Measurements from ENCODE around the gene PSMD8.

Gene PSMD8

DNA sequence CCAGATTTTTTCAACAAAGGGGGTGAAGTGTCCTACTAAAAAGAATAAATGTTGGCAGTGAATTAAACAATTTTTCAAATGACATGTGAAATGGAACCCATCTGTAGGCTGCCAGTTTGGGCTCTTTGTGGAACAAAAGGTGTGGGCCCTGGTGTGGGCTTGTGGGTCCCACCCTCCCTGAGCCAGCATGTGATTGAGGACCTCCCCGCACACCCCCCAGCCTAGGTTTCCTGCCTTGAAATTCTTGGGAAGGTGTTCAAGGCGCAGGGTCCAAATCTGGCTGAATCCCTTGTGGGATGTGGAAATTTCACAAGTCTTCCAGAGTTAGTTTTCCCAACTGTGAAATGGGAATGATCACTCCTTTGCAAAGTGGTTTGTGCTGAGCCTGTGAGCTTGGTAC, 9.4 kb downstream of the PSMD8 start:
- no peak for DNase-seq (ENCODE audit: low read depth, low spot score)
- no peak overlapping the region for H3K4me3 ChIP-seq (ENCODE audit: low read depth, low read length)
- TF ChIP-seq, protein P1, sequence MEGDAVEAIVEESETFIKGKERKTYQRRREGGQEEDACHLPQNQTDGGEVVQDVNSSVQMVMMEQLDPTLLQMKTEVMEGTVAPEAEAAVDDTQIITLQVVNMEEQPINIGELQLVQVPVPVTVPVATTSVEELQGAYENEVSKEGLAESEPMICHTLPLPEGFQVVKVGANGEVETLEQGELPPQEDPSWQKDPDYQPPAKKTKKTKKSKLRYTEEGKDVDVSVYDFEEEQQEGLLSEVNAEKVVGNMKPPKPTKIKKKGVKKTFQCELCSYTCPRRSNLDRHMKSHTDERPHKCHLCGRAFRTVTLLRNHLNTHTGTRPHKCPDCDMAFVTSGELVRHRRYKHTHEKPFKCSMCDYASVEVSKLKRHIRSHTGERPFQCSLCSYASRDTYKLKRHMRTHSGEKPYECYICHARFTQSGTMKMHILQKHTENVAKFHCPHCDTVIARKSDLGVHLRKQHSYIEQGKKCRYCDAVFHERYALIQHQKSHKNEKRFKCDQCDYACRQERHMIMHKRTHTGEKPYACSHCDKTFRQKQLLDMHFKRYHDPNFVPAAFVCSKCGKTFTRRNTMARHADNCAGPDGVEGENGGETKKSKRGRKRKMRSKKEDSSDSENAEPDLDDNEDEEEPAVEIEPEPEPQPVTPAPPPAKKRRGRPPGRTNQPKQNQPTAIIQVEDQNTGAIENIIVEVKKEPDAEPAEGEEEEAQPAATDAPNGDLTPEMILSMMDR (IDR thresholded peaks at IDR 0.05; ENCODE audit: insufficient read depth, low read length, missing control alignments): no peak
- ChIA-PET POLR2A (interaction anchor here (1.2 kb wide), 1 partner anchor 9 kb away, joined by 5 read pairs; the partner anchor contains the start of gene PSMD8), CTCF (interaction anchor here (0.6 to 5.8 kb wide), 7 partner anchors 8 to 156 kb away, joined by 3 to 41 read pairs (median 3); partner anchors contain the start of genes CATSPERG, FAM98C and PSMD8)

DNA sequence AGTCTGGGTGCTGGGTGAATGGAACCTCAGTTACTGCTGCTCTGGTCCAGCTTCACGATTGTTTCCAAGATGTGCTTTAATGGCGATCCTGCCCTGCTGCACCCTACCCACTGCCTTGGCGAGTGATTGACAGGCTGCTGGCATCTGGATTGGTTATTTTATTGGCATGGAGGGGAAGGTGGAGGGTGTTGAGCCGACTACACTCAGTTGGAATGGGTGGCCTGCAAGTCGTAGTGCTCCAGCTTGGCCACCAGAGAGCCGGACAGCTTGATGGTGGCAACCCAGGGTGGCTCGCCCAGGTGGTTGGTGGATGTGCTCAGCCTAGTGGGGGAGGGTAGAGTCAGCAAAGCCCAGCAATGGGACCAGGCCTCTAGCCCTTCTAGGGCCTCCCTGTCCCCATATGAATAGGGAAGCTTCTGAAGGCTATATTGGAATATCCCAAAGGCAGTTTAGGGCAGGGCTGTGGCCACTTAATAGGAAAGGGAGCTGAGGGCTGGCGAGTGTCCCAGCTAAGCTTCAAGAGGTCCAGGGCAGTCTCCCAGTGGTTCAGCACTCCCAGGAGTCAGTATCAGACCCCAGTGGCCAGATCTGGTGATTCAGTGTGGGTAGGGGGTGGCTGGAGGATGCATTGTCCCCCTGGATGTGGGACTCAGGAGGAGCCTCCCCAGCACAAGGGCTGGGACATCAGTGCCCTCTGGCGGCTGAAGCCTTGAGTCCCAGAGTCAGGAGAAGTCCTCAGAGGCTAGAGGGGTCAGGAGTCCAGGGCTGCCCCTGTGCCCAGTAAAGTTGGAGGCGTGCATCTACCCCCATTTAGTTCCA, 10.0 kb downstream of the PSMD8 start:
- H3K4me3 ChIP-seq (ENCODE audit: low read depth, low read length): no peak overlapping the region
- TF ChIP-seq, protein P1 (IDR thresholded peaks at IDR 0.05; ENCODE audit: insufficient read depth, low read length, missing control alignments): peak; percentile 61
- CTCF ChIA-PET: interaction anchor here (0.6 to 5.8 kb wide), 10 partner anchors 8 to 545 kb away, joined by 3 to 41 read pairs (median 3); partner anchors contain the start of genes CATSPERG, FAM98C and PSMD8
- no peak for DNase-seq (ENCODE audit: low read depth, low spot score)
- POLR2A ChIA-PET: interaction anchor here (1.2 kb wide), 1 partner anchor 10 kb away, joined by 5 read pairs; the partner anchor contains the start of gene PSMD8

DNA sequence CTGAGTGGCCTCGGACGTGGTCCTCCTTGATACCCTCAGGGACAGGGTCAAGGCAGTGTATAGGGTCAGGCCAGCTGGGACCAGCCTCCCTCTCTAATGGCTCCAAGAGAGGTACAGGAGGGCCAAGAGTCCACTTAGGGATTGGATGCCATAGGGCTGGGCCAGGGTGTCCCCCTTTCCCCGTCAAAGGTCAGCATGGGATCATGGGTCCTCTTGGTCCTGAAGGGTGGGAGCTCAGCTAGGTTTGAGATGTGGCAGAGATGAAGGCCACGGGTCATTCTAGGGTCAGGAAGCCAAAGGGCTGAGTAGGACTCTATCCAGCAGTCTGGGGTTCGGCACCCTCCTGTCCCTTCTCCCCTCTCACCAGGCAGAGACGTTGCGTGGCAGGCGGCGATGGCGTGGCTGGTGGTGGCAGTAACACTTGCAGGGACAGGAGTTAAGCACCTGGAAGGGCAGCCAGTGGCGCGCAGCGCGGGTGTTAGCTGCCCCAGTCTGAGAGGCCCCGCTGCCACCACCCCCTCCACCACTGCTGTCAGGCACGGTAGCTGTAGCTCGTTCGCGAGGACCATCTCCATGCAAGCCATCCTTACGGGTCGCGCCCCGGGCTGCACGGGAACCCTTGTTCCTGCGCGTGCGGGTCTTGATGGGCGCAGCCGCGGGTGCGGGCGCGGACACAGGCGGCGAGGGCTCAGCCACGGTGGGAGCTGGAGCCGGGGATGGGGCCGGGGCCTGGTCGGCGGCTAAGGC, 10.9 kb downstream of the PSMD8 start:
- TF ChIP-seq, protein P1 (IDR thresholded peaks at IDR 0.05; ENCODE audit: insufficient read depth, low read length, missing control alignments): no peak
- no peak for DNase-seq (ENCODE audit: low read depth, low spot score)
- ChIA-PET CTCF (interaction anchor here (0.9 to 5.8 kb wide), 8 partner anchors 9 to 545 kb away, joined by 3 to 41 read pairs (median 4); partner anchors contain the start of genes FAM98C and PSMD8), POLR2A (interaction anchor here (1.2 kb wide), 2 partner anchors 9 to 11 kb away, joined by 3 to 5 read pairs; partner anchors contain the start of gene PSMD8)
- no peak overlapping the region for H3K4me3 ChIP-seq (ENCODE audit: low read depth, low read length)

DNA sequence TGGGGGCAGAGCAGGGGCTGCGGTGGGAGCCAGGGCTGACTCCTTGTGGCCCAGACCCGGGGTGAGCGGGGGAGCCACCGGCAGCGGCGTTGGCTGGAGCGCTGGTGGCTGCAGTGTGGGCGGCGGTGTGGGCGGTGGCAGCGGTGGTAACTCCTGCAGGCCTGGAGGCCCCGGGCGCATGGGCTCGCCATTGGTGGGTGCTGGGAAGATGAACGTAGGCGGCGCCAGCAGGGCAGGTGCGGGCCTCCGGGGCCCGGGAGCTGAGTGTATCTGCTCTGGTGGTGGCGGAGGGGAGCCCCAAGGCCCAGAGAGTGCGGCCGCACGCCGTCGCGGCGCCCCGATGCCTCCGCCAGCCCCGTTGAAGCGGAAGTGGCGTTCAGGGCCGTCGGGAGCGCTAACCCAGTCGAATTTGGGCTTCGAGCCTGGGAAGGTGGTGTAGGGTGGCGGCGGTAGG, 11.5 kb downstream of the PSMD8 start:
- no peak overlapping the region for H3K4me3 ChIP-seq (ENCODE audit: low read depth, low read length)
- TF ChIP-seq, protein P1 (IDR thresholded peaks at IDR 0.05; ENCODE audit: insufficient read depth, low read length, missing control alignments): no peak
- POLR2A ChIA-PET: interaction anchor here (1.2 kb wide), 1 partner anchor 9 kb away, joined by 3 read pairs; no protein-coding TSS in a partner anchor
- CTCF ChIA-PET: interaction anchor here (1.6 to 5.8 kb wide), 3 partner anchors 10 to 141 kb away, joined by 3 to 41 read pairs (median 18); partner anchors contain the start of gene PSMD8
- no peak for DNase-seq (ENCODE audit: low read depth, low spot score)

DNA sequence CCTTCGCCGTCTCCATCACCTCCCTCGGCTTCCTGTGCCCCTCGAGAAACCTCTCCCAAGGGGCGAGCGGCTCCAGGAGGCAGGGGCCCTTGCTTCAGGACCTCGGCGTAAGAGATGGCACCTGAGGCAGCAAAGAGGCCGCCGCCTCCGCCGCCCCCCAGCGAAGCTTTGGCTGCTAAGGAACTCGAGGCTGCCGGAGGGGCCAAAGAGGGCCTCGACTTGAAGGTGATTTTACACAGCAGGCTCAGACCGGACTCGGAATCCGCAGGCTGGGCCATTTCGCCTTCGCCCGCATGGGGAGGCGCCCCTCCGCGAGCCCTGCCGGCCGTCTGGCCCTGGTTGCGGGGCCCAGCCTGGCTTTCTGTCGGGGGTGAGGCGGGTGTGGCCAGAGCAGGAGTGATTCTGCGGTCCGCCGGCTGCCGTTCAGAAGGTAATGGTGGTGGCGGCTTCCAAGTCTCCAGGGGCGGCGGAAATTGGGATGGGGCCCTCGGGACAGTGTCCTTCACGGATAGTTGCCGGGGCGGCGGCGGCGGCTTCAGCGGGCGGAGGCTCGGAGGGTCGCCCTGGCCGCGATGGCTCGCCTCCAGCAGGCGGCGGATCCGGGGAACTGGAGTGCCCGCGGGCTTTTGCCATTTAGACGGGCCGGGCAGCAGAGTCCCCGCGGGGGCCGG, 12.1 kb downstream of the PSMD8 start:
- no peak overlapping the region for H3K4me3 ChIP-seq (ENCODE audit: low read depth, low read length)
- CTCF ChIA-PET: interaction anchor here (1.6 to 5.8 kb wide), 3 partner anchors 10 to 142 kb away, joined by 3 to 41 read pairs (median 18); partner anchors contain the start of gene PSMD8
- TF ChIP-seq, protein P1 (IDR thresholded peaks at IDR 0.05; ENCODE audit: insufficient read depth, low read length, missing control alignments): no peak
- POLR2A ChIA-PET: no interaction called here
- DNase-seq (ENCODE audit: low read depth, low spot score): no peak
